ENCODE measurements around the gene ZNF771. TPM values are rescaled to one million over a fixed set of nuclear protein-coding genes. Genes with fewer than 3 reads are reported as not detected.
"Not testable (repeated sequence)": the region's sequence is repeated elsewhere in the genome, so short reads cannot be mapped to it uniquely, and the experiment has no call there.

ZNF771 gene
- total RNA-seq, 1 donor from 2014 or later: 8.9 TPM

DNA sequence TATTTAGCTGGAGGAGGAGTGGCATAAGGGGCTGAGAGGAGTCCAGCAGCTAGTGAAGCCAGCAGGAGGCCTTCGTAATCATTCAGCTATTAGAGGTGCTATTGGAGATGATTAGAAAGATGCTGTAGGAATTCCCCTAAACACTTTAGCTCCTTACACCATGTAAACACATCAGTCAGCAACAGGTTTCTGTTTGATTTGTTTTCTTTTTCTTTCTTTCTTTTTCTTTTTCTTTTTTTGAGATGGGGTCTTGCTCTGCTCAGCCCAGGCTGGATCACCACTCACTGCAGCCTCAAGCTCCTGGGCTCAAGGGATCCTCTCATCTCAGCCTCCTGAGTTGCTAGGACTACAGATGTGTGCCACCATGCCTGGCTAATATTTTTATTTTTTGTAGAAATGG lies 48.9 kb downstream of the ZNF771 start:
- intact Hi-C loops (cut with micrococcal nuclease): no loop called here
- peak overlapping the region; percentile 77 for H3K27ac Mint-ChIP-seq
- no peaks in the 10 kb centered on the region for H3K9me3 Mint-ChIP-seq
- H3K4me3 Mint-ChIP-seq: peak overlapping the region; percentile 63
- DNase-seq (ENCODE audit: low spot score): no peak
- H3K27me3 Mint-ChIP-seq (ENCODE audit: insufficient read depth): no peaks in the 10 kb centered on the region
- peaks cover 77% of the 10 kb centered on the region for H3K4me1 Mint-ChIP-seq (ENCODE audit: low read depth)
- H3K36me3 Mint-ChIP-seq (ENCODE audit: low read depth): peaks cover 1% of the 10 kb centered on the region

DNA sequence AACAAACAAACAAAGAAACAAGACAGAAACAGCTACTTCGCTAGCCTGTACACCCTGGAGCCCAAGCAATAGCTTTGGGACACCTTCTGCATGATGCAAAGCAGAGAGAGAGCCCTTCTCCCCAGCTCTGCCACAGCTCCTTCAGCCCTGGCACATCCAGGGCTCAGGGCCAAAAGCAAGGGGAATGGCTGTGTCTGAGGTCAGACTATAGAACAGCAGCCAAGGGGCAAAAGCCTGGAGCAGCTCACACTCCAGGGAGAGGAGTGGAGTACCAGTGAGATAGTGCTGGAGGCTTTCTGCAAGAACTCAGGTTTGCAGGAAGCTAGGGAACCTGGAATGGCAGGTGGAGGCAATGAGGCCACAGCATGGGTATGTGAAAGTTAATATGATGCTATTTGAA lies 49.9 kb downstream of the ZNF771 start:
- no peaks in the 10 kb centered on the region for H3K9me3 Mint-ChIP-seq
- H3K4me3 Mint-ChIP-seq: peak overlapping the region; percentile 24
- peak overlapping the region; percentile 61 for H3K27ac Mint-ChIP-seq
- no peak for DNase-seq (ENCODE audit: low spot score)
- intact Hi-C loops (cut with micrococcal nuclease): no loop called here
- no peaks in the 10 kb centered on the region for H3K27me3 Mint-ChIP-seq (ENCODE audit: insufficient read depth)
- H3K36me3 Mint-ChIP-seq (ENCODE audit: low read depth): peaks cover 4% of the 10 kb centered on the region
- H3K4me1 Mint-ChIP-seq (ENCODE audit: low read depth): peaks cover 83% of the 10 kb centered on the region

DNA sequence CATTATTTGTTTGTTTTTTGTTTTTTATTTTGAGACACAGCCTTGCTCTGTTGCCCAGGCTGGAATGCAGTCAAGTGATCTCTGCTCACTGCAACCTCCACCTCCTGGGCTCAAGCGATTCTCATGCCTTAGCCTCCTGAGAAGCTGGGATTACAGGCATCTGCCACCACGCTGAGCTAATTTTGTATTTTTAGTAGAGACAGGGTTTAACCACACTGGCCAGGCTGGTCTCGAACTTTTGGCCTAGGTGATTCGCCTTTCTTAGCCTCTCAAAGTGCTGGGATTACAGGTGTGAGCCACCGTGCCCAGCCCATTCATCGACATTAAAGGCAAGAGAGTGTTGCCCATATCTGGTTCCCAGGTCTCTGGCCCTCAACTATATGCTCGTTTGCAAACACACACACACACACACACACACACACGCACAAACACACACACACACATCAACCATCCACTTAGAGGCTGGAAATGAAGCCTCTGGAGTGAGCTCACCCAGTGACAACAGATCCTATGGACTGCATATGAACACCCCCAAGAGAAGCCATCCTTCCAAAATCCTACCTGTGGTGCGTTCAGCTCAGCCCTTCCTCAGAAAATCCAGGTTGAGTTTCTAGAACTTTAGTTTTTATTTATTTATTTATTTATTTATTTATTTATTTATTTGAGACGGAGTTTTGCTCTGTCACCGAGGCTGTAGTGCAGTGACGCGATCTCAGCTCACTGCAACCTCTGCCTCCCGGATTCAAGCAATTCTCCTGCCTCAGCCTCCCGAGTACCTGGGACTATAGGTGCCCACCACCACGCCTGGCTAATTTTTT lies 50.5 kb downstream of the ZNF771 start:
- no peaks in the 10 kb centered on the region for H3K27me3 Mint-ChIP-seq (ENCODE audit: insufficient read depth)
- H3K36me3 Mint-ChIP-seq (ENCODE audit: low read depth): peaks cover 4% of the 10 kb centered on the region
- no peak for DNase-seq (ENCODE audit: low spot score)
- H3K4me1 Mint-ChIP-seq (ENCODE audit: low read depth): peaks cover 78% of the 10 kb centered on the region
- H3K9me3 Mint-ChIP-seq: no peaks in the 10 kb centered on the region
- peak overlapping the region; percentile 64 for H3K4me3 Mint-ChIP-seq
- intact Hi-C loops (cut with micrococcal nuclease): loop anchor here (1.0 kb wide), 3 partner anchors 13 to 28 kb away; partner anchors contain the start of genes DCTPP1, ITGAL and SEPHS2
- H3K27ac Mint-ChIP-seq: peak overlapping the region; percentile 95

DNA sequence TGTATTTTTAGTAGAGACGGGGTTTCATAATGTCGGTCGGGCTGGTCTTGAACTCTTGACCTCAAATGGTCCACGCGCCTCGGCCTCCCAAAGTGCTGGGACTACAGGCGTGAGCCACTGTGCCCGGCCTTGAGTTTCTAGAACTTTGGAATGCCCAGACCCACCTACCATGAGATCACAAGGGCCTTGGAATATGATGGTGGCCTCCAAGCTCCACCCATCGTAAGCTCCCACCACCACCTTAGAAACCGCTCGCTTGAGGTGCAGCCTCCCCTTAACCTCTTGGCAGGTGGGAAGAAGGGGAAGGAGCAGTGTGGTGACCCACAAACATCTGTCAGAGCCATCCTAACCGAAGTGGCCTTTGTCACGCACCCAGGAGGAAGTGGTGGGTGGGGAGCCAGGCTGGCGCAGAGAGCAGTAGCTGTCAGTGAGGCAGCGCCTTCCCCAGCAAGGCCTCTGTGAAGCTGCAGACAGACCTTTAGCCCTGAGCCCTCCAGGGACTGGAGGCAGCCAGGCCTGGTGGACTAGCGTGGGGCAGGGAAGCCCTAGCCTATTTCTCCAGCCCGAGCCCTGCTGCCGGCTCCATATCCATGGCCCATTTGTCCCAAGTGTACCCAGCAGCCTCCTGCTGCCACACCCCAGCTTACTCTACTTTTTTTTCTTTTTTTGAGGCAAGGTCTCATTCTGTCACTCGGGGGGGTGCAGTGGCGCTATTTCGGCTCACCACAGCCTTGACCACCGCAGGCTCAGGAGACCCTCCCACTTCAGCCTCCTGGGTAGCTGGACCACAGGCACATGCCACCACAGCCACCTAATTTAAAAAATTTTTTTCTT lies 51.4 kb downstream of the ZNF771 start:
- peaks cover 77% of the 10 kb centered on the region for H3K4me1 Mint-ChIP-seq (ENCODE audit: low read depth)
- no peaks in the 10 kb centered on the region for H3K9me3 Mint-ChIP-seq
- intact Hi-C loops (cut with micrococcal nuclease): loop anchor here (1.0 kb wide), 3 partner anchors 13 to 28 kb away; partner anchors contain the start of genes DCTPP1, ITGAL and SEPHS2
- H3K27me3 Mint-ChIP-seq (ENCODE audit: insufficient read depth): no peaks in the 10 kb centered on the region
- H3K27ac Mint-ChIP-seq: peak overlapping the region; percentile 95
- H3K4me3 Mint-ChIP-seq: peak overlapping the region; percentile 64
- peaks cover 4% of the 10 kb centered on the region for H3K36me3 Mint-ChIP-seq (ENCODE audit: low read depth)
- peak; percentile 88 for DNase-seq (ENCODE audit: low spot score)

DNA sequence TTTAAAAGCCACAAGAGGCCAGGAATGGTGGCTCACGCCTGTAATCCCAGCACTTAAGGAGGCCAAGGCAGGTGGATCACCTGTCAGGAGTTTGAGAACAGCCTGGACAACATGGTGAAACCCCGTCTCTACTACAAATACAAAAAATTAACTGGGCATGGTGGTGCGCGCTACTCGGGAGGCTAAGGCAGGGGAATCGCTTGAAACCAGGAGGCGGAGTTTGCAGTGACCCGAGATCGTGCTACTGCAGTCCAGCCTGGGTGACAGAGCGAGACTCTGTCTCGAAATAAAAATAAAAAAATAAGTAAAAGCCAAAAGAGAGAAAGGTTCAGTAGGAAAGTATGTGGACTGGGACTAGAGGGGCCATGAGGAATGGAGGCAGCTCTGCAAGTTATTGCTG lies 52.0 kb downstream of the ZNF771 start:
- DNase-seq (ENCODE audit: low spot score): no peak
- H3K4me1 Mint-ChIP-seq (ENCODE audit: low read depth): peaks cover 74% of the 10 kb centered on the region
- H3K36me3 Mint-ChIP-seq (ENCODE audit: low read depth): peaks cover 4% of the 10 kb centered on the region
- no peaks in the 10 kb centered on the region for H3K9me3 Mint-ChIP-seq
- H3K27ac Mint-ChIP-seq: peak overlapping the region; percentile 95
- no peaks in the 10 kb centered on the region for H3K27me3 Mint-ChIP-seq (ENCODE audit: insufficient read depth)
- intact Hi-C loops (cut with micrococcal nuclease): no loop called here
- H3K4me3 Mint-ChIP-seq: peak overlapping the region; percentile 64

DNA sequence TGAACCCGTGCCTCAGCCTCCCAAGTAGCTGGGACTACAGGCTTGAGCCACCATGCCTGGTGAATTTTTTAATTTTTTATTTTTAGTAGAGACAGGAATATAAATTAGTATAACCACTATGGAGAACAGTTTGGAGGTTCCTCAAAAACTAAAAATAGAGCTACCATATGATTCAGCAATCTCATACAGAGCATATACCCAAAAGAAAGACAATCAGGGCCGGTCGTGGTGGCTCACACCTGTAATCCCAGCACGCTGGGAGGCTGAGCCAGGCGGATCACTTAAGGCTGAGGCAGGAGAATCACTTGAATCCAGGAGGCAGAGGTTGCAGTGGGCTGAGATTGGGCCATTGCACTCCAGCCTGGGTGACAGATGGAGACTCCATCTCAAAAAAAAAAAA lies 54.0 kb downstream of the ZNF771 start:
- DNase-seq (ENCODE audit: low spot score); H3K9me3 Mint-ChIP-seq; H3K4me3 Mint-ChIP-seq; H3K36me3 Mint-ChIP-seq (ENCODE audit: low read depth); H3K27me3 Mint-ChIP-seq (ENCODE audit: insufficient read depth); intact Hi-C loops (cut with micrococcal nuclease): not testable (repeated sequence)
- Mint-ChIP-seq H3K27ac (peak overlapping the region; percentile 44), H3K4me1 (ENCODE audit: low read depth) (peaks cover 64% of the 10 kb centered on the region)

DNA sequence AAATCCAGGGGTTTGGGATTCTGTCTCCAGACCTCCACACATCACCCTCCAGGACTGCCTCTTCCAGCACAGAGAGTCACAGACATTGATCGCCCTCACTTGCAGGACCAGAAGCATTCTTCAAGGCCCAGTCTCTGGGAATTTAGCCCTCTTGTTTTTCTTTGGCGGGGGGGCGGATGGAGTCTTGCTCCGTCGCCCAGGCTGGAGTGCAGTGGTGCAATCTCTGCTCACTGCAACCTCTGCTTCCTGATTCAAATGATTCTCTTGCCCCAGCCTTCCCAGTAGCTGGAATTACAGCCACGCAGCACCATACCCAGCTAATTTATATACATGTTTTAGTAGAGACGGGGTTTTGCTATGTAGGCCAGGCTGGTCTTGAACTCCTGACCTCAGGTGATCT lies 56.7 kb downstream of the ZNF771 start:
- Mint-ChIP-seq H3K4me3 (no peak overlapping the region), H3K4me1 (ENCODE audit: low read depth) (peaks cover 48% of the 10 kb centered on the region), H3K27me3 (ENCODE audit: insufficient read depth) (no peaks in the 10 kb centered on the region), H3K9me3 (no peaks in the 10 kb centered on the region), H3K27ac (no peak overlapping the region), H3K36me3 (ENCODE audit: low read depth) (peaks cover 6% of the 10 kb centered on the region)
- intact Hi-C loops (cut with micrococcal nuclease): no loop called here
- no peak for DNase-seq (ENCODE audit: low spot score)

Other genes with a start within 250 kb of the ZNF771 start
- 816 and 819 TPM in 2 replicates for gene CORO1A, start 224.0 kb upstream of the ZNF771 start, total RNA-seq
- gene BOLA2B, start 213.9 kb upstream of the ZNF771 start, total RNA-seq: 312 and 329 TPM in 2 replicates
- gene SLX1A, start 213.7 kb upstream of the ZNF771 start, total RNA-seq: 63.2 and 66.4 TPM in 2 replicates
- 18.9 and 20.4 TPM in 2 replicates for gene SULT1A3, start 208.4 kb upstream of the ZNF771 start, total RNA-seq
- gene NPIPB13, start 159.1 kb upstream of the ZNF771 start, total RNA-seq: 11.0 and 20.0 TPM in 2 replicates
- 100 and 104 TPM in 2 replicates for gene CD2BP2, start 52.3 kb upstream of the ZNF771 start, total RNA-seq
- gene TBC1D10B, start 37.1 kb upstream of the ZNF771 start, total RNA-seq: 68.9 and 73.6 TPM in 2 replicates
- gene MYL11, start 32.8 kb upstream of the ZNF771 start, total RNA-seq: 2.0 and 2.7 TPM in 2 replicates
- 195 and 200 TPM in 2 replicates for gene SEPTIN1, start 25.0 kb upstream of the ZNF771 start, total RNA-seq
- 20.2 and 21.4 TPM in 2 replicates for gene ZNF48, start 12.2 kb upstream of the ZNF771 start, total RNA-seq
- gene DCTPP1, start 22.4 kb downstream of the ZNF771 start, total RNA-seq: 173 and 178 TPM in 2 replicates
- 83.4 and 87.2 TPM in 2 replicates for gene SEPHS2, start 38.3 kb downstream of the ZNF771 start, total RNA-seq
- 259 and 287 TPM in 2 replicates for gene ITGAL, start 65.1 kb downstream of the ZNF771 start, total RNA-seq
- 13.7 and 14.6 TPM in 2 replicates for gene ZNF768, start 119.0 kb downstream of the ZNF771 start, total RNA-seq
- gene ZNF747, start 127.3 kb downstream of the ZNF771 start, total RNA-seq: 13.8 and 15.8 TPM in 2 replicates
- gene ZNF764, start 150.8 kb downstream of the ZNF771 start, total RNA-seq: 17.9 and 21.2 TPM in 2 replicates
- gene ZNF688, start 164.1 kb downstream of the ZNF771 start, total RNA-seq: 7.4 and 9.4 TPM in 2 replicates
- 19.2 and 21.5 TPM in 2 replicates for gene ZNF785, start 178.1 kb downstream of the ZNF771 start, total RNA-seq
- gene ZNF689, start 202.8 kb downstream of the ZNF771 start, total RNA-seq: 14.7 TPM in 2 replicates
- gene PRR14, start 243.4 kb downstream of the ZNF771 start, total RNA-seq: 91.9 and 97.4 TPM in 2 replicates

All from activated T-helper 1 cell treated with anti-CD3 and anti-CD28 coated beads, Interleukin-12 subunit alpha, Interleukin-12 subunit beta, Interleukin-2, Interleukin-4 antibody, amounts not matched to agents 30 ng/mL and 10 ng/mL and 1 ng/mL, durations not matched to agents 14 hours and 24 hours and 36 hours (primary cell).